ENCODE measurements around the gene PRPF8. TPM values are rescaled to one million over a fixed set of nuclear protein-coding genes. Genes with fewer than 3 reads are reported as not detected.

Gene PRPF8
- total and polyA plus RNA-seq, 2 of the 13 experiments (the other 11 are each of a cell fraction or from before 2014, with no cell fraction given), result 112 to 179 TPM

- TF ChIP-seq ZNF512 (CRISPR knock-in tag; IDR thresholded peaks at IDR 0.05), result no peak
- no peak for TF ChIP-seq DNMT3B (CRISPR knock-in tag; conservative IDR thresholded peaks at IDR 0.05)
- TF ChIP-seq PAF1 (CRISPR knock-in tag; IDR thresholded peaks at IDR 0.05), result no peak
- TF ChIP-seq KDM4B (CRISPR knock-in tag; IDR thresholded peaks at IDR 0.05), result no peak
- TF ChIP-seq FOXP1 (IDR thresholded peaks at IDR 0.05), result no peak
- TF ChIP-seq FOXP1 (CRISPR knock-in tag; IDR thresholded peaks at IDR 0.05), result no peak
- TF ChIP-seq KAT8 (CRISPR knock-in tag; IDR thresholded peaks at IDR 0.05), result no peak
- no peak for TF ChIP-seq RCOR2 (CRISPR knock-in tag; IDR thresholded peaks at IDR 0.05)
- TF ChIP-seq JARID2 (CRISPR knock-in tag; IDR thresholded peaks at IDR 0.05; ENCODE audit: insufficient replicate concordance), result no peak
- TF ChIP-seq SSRP1 (CRISPR knock-in tag; IDR thresholded peaks at IDR 0.05), result no peak
- TF ChIP-seq, protein P1, sequence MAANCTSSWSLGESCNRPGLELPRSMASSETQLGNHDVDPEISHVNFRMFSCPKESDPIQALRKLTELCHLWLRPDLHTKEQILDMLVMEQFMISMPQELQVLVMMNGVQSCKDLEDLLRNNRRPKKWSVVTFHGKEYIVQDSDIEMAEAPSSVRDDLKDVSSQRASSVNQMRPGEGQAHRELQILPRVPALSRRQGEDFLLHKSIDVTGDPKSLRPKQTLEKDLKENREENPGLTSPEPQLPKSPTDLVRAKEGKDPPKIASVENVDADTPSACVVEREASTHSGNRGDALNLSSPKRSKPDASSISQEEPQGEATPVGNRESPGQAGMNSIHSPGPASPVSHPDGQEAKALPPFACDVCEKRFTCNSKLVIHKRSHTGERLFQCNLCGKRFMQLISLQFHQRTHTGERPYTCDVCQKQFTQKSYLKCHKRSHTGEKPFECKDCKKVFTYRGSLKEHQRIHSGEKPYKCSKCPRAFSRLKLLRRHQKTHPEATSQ (CRISPR knock-in tag; IDR thresholded peaks at IDR 0.05; ENCODE audit: borderline replicate concordance), result no peak; the same call in 1 of the 2 replicates
- TF ChIP-seq AKAP8 (CRISPR knock-in tag; IDR thresholded peaks at IDR 0.05), result no peak
- no peak for TF ChIP-seq KDM1A (CRISPR knock-in tag; IDR thresholded peaks at IDR 0.05)
- TF ChIP-seq PLSCR1 (CRISPR knock-in tag; IDR thresholded peaks at IDR 0.05; ENCODE audit: borderline replicate concordance), result 0 out of 2 replicates have a peak, but pooled peaks have one; percentile 63
- no peak for TF ChIP-seq ZSCAN25 (CRISPR knock-in tag; IDR thresholded peaks at IDR 0.05)
- TF ChIP-seq ZFP82 (CRISPR knock-in tag; IDR thresholded peaks at IDR 0.05; ENCODE audit: borderline replicate concordance), result no peak
- TF ChIP-seq NFKB2 (CRISPR knock-in tag; IDR thresholded peaks at IDR 0.05; ENCODE audit: borderline replicate concordance), result no peak
- TF ChIP-seq ZNF747 (CRISPR knock-in tag; IDR thresholded peaks at IDR 0.05; ENCODE audit: borderline replicate concordance), result no peak
- TF ChIP-seq ZMAT3 (CRISPR knock-in tag; conservative IDR thresholded peaks at IDR 0.05), result no peak
- TF ChIP-seq ZNF34 (CRISPR knock-in tag; IDR thresholded peaks at IDR 0.05; ENCODE audit: borderline replicate concordance), result no peak
- no peak for TF ChIP-seq MLXIP (CRISPR knock-in tag; IDR thresholded peaks at IDR 0.05; ENCODE audit: borderline replicate concordance)
- no peak for TF ChIP-seq MAFF (IDR thresholded peaks at IDR 0.05; ENCODE audit: low read depth, low read length)
- no peak for TF ChIP-seq ZNF670 (CRISPR knock-in tag; IDR thresholded peaks at IDR 0.05; ENCODE audit: borderline replicate concordance)
- TF ChIP-seq ZNF614 (CRISPR knock-in tag; IDR thresholded peaks at IDR 0.05; ENCODE audit: borderline replicate concordance), result no peak
These were observed 56.4 kb downstream of the PRPF8 start, which contains the start of gene SLC43A2 (continued) for GRCh38 chr17:1627982-1628855.
